Naive B cell (primary cell): ENCODE results near the gene SLC17A1. TPM values are rescaled to one million over a fixed set of nuclear protein-coding genes. Genes with fewer than 3 reads are reported as not detected.
A peak's percentile ranks its signal among the peaks of the same experiment; 100 is the strongest.
"Not testable (repeated sequence)": the region's sequence is repeated elsewhere in the genome, so short reads cannot be mapped to it uniquely, and the experiment has no call there.

Source experiments
- ATAC-seq, 2 donors: fragments of 150-1000 bp; cut with Tn5 transposase; 2 replicates each; pipeline ENCODE4 v1.10.0; 2021; ENCODE audit warnings: low read depth in 2 of 2, mild to moderate bottlenecking in 2 of 2, moderate library complexity in 2 of 2
- DNase-seq: peaks from one replicate; pipeline ENCODE4 v3.0.0; 2022
- H3K27ac Mint-ChIP-seq, 6 donors: one replicate each; pipeline ENCODE4 v1.8.0; 2020 to 2022; ENCODE audit warnings: mild to moderate bottlenecking in 6 of 6, mixed read lengths in 6 of 6, moderate library complexity in 5 of 6, inconsistent platforms in 2 of 6
- H3K27me3 Mint-ChIP-seq, 3 donors: one replicate each; pipeline ENCODE4 v1.8.0; 2021 to 2022; ENCODE audit warnings: mixed read lengths in 3 of 3, mild to moderate bottlenecking in 1 of 3
- H3K36me3 Mint-ChIP-seq, 2 donors: one replicate each; pipeline ENCODE4 v1.8.0; 2020 to 2022; ENCODE audit warnings: mixed read lengths in 2 of 2, inconsistent platforms in 1 of 2, mild to moderate bottlenecking in 1 of 2
- H3K4me1 Mint-ChIP-seq, 3 donors: one replicate each; pipeline ENCODE4 v1.8.0; 2020 to 2022; ENCODE audit warnings: mixed read lengths in 3 of 3, inconsistent platforms in 1 of 3, mild to moderate bottlenecking in 1 of 3, moderate library complexity in 1 of 3
- H3K4me3 Mint-ChIP-seq, 8 donors: one replicate each; pipeline ENCODE4 v1.8.0; 2020 to 2022; ENCODE audit warnings: mild to moderate bottlenecking in 8 of 8, mixed read lengths in 8 of 8, moderate library complexity in 8 of 8, inconsistent platforms in 2 of 8
- H3K9me3 Mint-ChIP-seq, 7 donors: one replicate each; pipeline ENCODE4 v1.8.0; 2020 to 2022; ENCODE audit warnings: mixed read lengths in 7 of 7, mild to moderate bottlenecking in 5 of 7, inconsistent platforms in 2 of 7, moderate library complexity in 1 of 7
- polyA plus RNA-seq, 6 donors: library from polyadenylated mRNA; unstranded; fragments of 300-500 nt; fragmentation: Illumina TruSeq; gene quantifications; one replicate each; pipeline ENCODE4 v1.2.3, GENCODE V29; 2021; ENCODE audit warnings: low read depth in 6 of 6

The SLC17A1 gene
- polyA plus RNA-seq, 6 donors from 2014 or later, result not detected

DNA sequence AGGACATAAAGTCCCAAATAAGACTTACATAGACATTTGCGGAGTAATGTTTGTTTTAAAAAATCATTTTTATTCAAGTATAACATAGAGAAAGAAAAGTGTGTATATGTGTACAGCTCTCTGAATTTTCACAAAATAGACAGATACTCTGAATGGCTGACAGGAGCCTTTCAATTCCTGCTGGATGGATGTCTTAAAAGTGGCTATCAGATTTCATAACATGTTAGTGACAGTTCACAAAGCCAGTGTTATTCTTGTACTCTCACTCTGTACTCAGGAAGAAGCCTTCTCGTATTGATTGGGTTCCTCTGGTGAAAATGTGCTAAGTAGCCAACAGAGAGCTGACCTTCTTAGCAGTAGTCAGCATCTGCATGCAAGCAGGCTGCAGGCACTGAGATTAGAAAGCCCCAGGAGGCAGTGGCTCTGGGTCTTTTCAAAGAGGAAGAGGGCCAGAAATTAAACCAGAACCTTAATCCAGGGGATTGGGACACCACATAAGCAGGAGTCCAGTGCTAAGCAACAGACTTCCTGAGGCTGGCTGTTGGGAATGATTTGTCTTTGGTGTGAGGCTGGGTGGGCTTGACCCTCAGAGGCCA lies 57.6 kb downstream of the SLC17A1 start:
- Mint-ChIP-seq H3K9me3 (no peaks in the 10 kb centered on the region), H3K36me3 (no peaks in the 10 kb centered on the region), H3K4me3 (no peak overlapping the region), H3K4me1 (no peaks in the 10 kb centered on the region), H3K27ac (no peak overlapping the region), H3K27me3 (peaks cover 5 to 25% (median 14%) of the 10 kb centered on the region in 3 donors)
- DNase-seq (no peak), ATAC-seq (no peak)

DNA sequence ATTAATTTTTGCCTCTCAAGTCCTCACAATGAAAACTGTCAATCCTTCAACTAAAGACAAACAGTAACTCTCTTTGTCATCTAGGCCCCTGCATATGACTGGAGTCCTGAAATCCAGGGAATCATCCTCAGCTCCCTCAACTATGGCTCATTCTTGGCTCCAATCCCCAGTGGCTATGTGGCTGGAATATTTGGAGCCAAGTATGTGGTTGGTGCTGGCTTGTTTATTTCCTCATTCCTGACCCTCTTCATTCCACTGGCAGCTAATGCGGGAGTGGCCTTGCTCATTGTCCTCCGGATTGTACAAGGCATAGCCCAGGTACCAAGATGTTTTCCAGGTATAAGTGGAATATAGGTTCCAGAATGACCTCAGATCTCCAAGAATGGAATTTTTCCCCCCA lies 61.9 kb downstream of the SLC17A1 start:
- Mint-ChIP-seq H3K27ac (no peak overlapping the region), H3K4me3 (no peak overlapping the region), H3K27me3 (peaks cover 0 to 25% (median 19%) of the 10 kb centered on the region in 3 donors), H3K36me3 (no peaks in the 10 kb centered on the region), H3K4me1 (no peaks in the 10 kb centered on the region), H3K9me3 (no peaks in the 10 kb centered on the region)
- ATAC-seq (no peak), DNase-seq (no peak)

DNA sequence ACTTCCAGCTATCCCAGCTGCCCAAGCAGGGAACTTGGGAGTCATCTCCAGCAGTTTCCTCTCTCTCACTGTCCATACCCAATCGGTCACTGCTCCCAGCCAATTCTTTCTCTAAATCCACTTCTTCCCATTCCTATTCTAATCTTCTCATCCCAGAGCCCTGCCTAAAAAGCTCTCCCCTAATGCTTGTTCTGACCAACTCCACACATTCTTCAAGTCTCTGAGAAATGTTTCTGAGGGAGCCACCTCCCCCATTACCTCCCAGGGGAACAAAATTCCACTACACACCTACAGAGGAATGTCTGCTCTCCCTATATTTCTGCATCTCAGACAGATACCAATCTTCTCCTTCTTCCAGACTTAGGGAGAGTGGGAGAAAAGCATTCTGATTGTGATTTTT lies 63.3 kb downstream of the SLC17A1 start:
- no peak overlapping the region for H3K27ac Mint-ChIP-seq
- no peaks in the 10 kb centered on the region for H3K36me3 Mint-ChIP-seq
- no peak overlapping the region for H3K4me3 Mint-ChIP-seq
- no peak for ATAC-seq
- no peaks in the 10 kb centered on the region for H3K4me1 Mint-ChIP-seq
- DNase-seq, result no peak
- peaks cover 0 to 19% (median 15%) of the 10 kb centered on the region in 3 donors for H3K27me3 Mint-ChIP-seq
- H3K9me3 Mint-ChIP-seq, result no peaks in the 10 kb centered on the region

DNA sequence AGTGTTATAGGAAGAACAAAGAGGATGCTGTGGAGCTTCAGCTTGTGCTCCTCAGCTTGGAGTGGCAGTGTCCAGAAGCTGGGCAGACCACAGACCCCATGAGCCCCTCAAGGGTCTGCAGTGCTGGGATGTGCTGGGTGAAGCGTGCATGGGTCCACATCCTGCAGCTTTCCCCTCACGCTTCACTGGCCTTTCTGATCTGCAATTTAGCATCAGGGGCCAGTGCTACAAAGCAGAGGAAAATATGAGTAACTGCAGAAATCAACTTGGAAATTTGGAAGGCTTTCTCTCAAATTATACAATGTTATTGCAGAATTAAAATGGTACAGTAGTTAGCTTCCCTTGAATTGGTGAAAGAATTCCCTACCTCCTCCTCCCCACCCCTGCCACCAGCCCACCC lies 67.2 kb downstream of the SLC17A1 start:
- H3K27me3 Mint-ChIP-seq, result peaks cover 0 to 19% (median 10%) of the 10 kb centered on the region in 3 donors
- H3K27ac Mint-ChIP-seq, result no peak overlapping the region
- no peak overlapping the region for H3K4me3 Mint-ChIP-seq
- DNase-seq (no peak), ATAC-seq (no peak)
- no peaks in the 10 kb centered on the region for H3K9me3 Mint-ChIP-seq
- H3K4me1 Mint-ChIP-seq, result no peaks in the 10 kb centered on the region
- no peaks in the 10 kb centered on the region for H3K36me3 Mint-ChIP-seq

DNA sequence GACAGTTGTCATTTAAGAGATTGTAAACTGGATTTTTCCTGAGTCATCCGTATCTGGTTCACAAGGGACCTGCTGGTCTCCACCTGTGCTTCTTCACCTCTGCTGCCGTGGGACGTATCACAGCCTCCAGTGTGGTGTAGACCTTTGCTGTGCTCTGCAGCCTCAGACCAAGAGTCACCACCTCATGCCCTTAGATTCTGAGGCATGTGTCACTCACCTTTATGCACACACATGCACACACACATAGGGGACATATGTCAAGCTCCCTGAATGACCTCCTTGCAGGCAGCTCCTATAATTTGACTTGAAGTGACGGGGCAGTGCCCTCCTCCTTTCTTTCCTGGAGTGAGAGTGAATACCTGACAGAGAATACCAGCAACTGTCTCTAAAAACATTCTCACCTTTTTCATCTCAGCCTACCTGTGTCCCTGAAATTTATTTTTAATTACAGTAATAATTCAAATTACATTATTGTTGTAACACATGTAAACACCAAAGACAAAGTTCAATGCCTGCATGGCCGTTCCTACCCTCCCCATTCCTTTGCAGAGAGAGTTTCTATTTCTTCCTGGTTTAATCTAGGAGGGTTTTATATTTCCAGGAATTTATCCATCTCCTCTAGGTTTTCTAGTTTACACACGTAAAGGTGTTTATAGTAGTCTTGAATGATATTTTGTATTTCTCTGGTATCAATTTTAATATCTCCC lies 73.8 kb downstream of the SLC17A1 start:
- ATAC-seq (no peak), DNase-seq (no peak)
- no peaks in the 10 kb centered on the region for H3K4me1 Mint-ChIP-seq
- H3K4me3 Mint-ChIP-seq, result no peak overlapping the region
- no peaks in the 10 kb centered on the region for H3K9me3 Mint-ChIP-seq
- H3K27ac Mint-ChIP-seq, result no peak overlapping the region
- peaks cover 4 to 25% (median 19%) of the 10 kb centered on the region in 3 donors for H3K27me3 Mint-ChIP-seq
- no peaks in the 10 kb centered on the region for H3K36me3 Mint-ChIP-seq

DNA sequence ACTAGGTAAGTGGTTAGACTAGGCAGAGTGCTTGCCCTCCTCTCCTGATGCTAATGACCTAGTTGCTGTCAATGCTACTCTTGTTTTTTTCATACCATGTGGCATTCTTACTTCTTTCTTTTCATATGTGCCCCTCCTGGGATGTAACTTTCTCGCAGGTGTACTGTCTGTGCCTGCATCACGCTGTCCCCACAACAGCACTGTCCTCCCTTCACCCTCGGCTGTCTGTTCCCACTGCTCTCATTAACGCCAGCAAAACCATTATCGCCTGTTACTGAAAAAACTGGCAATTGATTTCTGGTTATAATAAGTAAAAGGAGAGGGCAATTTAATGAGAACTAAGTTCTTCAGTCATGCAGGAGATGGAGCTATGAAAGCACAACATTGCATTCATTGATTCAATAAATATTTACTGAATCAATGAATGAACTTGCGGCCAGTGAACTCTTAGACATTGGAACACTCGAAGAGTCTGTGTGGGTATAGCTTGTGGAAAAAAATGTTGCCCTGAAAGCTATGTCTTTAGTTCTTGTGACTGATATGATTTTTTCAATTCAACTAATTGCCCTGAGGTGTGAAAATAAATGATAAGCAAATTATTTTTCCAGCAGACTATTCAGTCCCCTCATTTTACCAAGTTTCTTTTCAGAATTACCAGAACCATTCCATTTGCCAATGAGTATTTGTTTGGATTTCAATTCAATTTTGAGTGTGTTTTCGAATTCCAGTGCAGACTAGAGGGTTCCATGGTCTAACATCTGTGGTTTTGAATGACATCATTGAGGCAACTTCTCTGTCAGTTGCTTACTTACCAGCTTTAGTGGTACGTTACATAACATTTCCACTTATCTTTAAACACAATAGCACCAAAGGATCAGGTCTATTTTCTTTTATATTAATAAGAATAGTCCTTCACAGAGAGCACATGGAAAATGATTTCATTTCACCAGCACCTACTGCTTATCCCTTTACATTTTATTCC lies 75.2 kb downstream of the SLC17A1 start:
- Mint-ChIP-seq H3K36me3 (no peaks in the 10 kb centered on the region), H3K4me3 (no peak overlapping the region), H3K4me1 (no peaks in the 10 kb centered on the region), H3K27ac (no peak overlapping the region), H3K27me3 (peaks cover 4 to 25% (median 19%) of the 10 kb centered on the region in 3 donors), H3K9me3 (no peaks in the 10 kb centered on the region)
- DNase-seq (no peak), ATAC-seq (no peak)

DNA sequence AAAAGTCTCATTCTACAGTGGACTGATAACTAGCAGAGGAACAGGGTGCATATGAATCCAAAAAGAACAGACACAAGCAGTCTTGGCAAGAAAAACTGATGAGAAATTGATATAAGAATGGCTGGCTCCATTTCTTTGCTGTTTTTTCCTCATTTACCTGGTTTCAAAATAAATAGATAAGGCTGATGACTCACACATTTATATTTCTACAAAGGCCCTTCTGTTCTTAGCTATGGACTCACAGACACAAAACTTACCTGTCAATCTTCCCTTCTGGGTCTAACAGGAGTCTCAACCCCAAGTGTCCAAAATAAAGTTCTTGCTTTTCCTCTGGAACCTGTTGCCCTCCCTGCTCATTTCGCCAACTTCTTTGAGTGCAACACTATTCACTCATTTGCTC lies 76.4 kb downstream of the SLC17A1 start:
- H3K4me1 Mint-ChIP-seq, result peaks cover 0 to 1% (median 0%) of the 10 kb centered on the region in 3 donors
- no peak overlapping the region for H3K4me3 Mint-ChIP-seq
- H3K36me3 Mint-ChIP-seq, result no peaks in the 10 kb centered on the region
- peak overlapping the region in 1 of 6 donors; percentile 36 for H3K27ac Mint-ChIP-seq
- no peaks in the 10 kb centered on the region for H3K9me3 Mint-ChIP-seq
- DNase-seq (no peak), ATAC-seq (no peak)
- peaks cover 4 to 25% (median 19%) of the 10 kb centered on the region in 3 donors for H3K27me3 Mint-ChIP-seq

DNA sequence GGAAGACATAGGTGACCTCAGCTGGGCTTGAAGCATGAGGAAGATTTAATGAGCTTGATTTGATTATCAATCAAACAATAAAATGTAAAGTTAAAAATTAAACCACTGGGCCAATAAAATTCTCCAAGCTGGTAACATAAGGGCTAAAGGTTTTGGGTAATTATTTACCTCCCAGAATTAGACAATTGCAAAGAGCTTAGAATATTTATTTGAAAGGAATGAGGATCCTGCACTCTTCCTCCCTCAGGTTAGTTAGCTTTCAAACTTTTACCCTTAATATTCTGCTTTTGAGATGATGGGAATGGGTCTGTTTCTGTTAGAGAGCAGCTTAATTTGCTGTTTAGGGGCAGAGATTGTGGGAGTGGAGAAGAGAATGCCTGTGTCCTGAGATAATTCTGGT lies 77.3 kb downstream of the SLC17A1 start, which contains the start of gene SLC17A4:
TSS of gene SLC17A4 (plus strand) at position 208 of the 400 bp plus-strand sequence. CDS start 7,221 bp downstream, outside the sequence.
- H3K36me3 Mint-ChIP-seq, result no peaks in the 10 kb centered on the region
- H3K27me3 Mint-ChIP-seq, result peaks cover 4 to 25% (median 19%) of the 10 kb centered on the region in 3 donors
- no peaks in the 10 kb centered on the region for H3K9me3 Mint-ChIP-seq

DNA sequence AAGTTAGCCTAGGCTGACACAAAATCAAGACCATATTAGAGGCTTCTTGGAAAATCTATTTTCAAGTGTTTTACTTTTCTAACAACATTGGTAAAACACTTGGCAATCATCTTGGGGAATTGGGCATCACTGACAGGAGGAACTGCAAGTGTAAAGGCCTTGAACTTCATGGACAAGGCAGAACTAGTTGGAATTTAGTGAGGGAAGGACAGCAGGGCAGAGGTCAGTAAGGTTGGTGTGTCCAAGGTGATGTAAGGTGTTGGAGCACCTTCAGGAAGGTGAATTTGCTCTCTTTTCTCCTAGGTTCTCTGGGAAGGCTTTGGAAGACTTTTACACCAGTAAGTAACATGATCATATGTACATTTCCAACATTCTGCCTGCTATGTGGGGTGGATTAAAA lies 78.8 kb downstream of the SLC17A1 start:
- no peak overlapping the region for H3K4me3 Mint-ChIP-seq
- no peaks in the 10 kb centered on the region for H3K9me3 Mint-ChIP-seq
- H3K27me3 Mint-ChIP-seq, result peaks cover 0 to 18% (median 11%) of the 10 kb centered on the region in 3 donors
- no peaks in the 10 kb centered on the region for H3K36me3 Mint-ChIP-seq
- ATAC-seq (no peak), DNase-seq (no peak)
- peak overlapping the region in 1 of 6 donors; percentile 2 for H3K27ac Mint-ChIP-seq
- H3K4me1 Mint-ChIP-seq, result peaks cover 4 to 21% (median 9%) of the 10 kb centered on the region in 3 donors

More for the DNA sequence above, 77.3 kb downstream of the SLC17A1 start, which contains the start of gene SLC17A4:
- ATAC-seq (no peak), DNase-seq (no peak)
- H3K27ac Mint-ChIP-seq, result peak within 1 kb of the TSS in 1 of 6 donors; percentile 9
- no peak within 1 kb of the TSS for H3K4me3 Mint-ChIP-seq
- H3K4me1 Mint-ChIP-seq, result peaks cover 4 to 10% (median 4%) of the 10 kb centered on the region in 3 donors

DNA sequence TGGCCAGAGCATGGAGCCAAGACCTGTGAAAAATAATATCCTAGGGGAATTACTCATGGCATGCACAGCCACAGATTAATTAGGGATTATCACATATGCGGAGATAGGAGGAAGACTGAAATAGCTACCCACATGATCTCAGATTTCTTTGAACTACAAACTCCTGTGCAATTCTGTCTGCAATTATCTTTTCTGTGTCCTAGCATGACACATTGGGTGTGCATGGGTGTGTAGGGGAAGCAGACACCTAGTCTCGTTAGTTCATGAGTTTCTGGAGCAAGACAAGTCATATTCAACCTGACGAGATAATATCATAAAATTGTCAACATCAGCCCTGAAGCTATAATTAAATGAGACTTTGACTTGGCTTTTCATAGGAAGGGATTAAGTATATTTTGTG lies 80.9 kb downstream of the SLC17A1 start:
- H3K4me1 Mint-ChIP-seq, result peaks cover 4 to 22% (median 9%) of the 10 kb centered on the region in 3 donors
- ATAC-seq, result no peak
- no peak for DNase-seq

DNA sequence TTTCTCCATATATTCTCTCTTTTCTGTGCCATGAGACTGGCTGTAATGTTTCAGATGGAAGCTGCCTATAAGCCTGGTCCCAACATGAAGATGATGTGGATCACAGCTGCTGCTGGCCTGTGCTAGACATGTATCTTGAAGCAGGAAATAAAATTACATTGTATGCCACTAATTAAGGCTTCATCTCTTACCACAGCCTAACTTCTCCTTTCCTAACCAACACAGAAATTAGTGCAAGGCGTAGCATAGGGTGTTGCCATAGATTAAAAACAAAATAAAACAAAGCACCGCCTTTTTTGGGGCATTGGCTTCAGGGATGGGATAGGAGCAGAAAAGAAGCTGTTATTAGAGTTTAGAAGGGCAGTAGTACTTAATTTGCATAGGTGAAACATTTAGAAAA lies 82.0 kb downstream of the SLC17A1 start:
- Mint-ChIP-seq H3K4me1 (peaks cover 4 to 22% (median 9%) of the 10 kb centered on the region in 3 donors), H3K36me3 (no peaks in the 10 kb centered on the region), H3K27ac (peak overlapping the region in 3 of 6 donors; percentile 56 to 79 (median 62)), H3K9me3 (no peaks in the 10 kb centered on the region), H3K4me3 (no peak overlapping the region), H3K27me3 (peaks cover 0 to 8% (median 0%) of the 10 kb centered on the region in 3 donors)
- peak; percentile 15 for DNase-seq
- peak; percentile 90 to 93 for ATAC-seq

More for the DNA sequence above, 80.9 kb downstream of the SLC17A1 start:
- Mint-ChIP-seq H3K27me3 (peaks cover 0 to 12% (median 5%) of the 10 kb centered on the region in 3 donors), H3K36me3 (no peaks in the 10 kb centered on the region), H3K4me3 (no peak overlapping the region), H3K27ac (no peak overlapping the region), H3K9me3 (no peaks in the 10 kb centered on the region)

DNA sequence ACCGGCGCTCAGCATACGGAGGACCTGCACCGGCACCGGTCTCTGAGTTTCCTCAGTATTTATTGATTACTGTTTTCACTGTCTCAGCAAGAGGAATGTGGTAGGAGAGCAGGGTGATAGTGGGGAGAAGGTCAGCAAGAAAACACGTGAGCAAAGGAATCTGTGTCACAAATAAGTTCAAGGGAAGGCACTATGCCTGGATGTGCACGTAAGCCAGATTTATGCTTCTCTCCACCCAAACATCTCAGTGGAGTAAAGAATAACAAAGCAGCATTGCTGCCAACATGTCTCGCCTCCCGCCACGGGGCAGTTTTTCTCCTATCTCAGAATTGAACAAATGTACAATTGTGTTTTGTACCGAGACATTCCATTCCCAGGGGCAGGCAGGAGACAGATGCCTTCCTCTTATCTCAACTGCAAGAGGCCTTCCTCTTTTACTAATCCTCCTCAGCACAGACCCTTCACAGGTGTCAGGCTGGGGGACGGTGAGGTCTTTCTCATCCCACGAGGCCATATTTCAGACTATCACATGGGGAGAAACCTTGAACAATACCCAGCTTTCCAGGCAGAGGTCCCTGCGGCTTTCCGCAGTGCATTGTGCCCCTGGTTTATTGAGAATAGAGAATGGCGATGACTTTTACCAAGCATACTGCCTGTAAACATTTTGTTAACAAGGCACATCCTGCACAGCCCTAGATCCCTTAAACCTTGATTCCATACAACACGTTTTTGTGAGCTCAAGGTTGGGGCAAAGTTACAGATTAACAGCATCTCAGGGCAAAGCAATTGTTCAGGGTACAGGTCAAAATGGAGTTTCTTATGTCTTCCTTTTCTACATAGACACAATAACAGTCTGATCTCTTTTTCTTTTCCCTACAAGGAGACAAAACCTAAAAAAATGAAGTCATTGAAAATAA lies 83.0 kb downstream of the SLC17A1 start:
- not testable (repeated sequence) for H3K9me3 Mint-ChIP-seq

More for the DNA sequence above, 83.0 kb downstream of the SLC17A1 start:
- Mint-ChIP-seq H3K4me1 (peaks cover 4 to 22% (median 9%) of the 10 kb centered on the region in 3 donors), H3K27ac (peak overlapping the region in 1 of 6 donors; percentile 80)
- not testable (repeated sequence) for H3K36me3 Mint-ChIP-seq, H3K4me3 Mint-ChIP-seq, ATAC-seq, DNase-seq, H3K27me3 Mint-ChIP-seq
